OCI-M1 (cell line): Measurements from ENCODE around the gene MYCBP2.

Source experiments
- DNase-seq: peaks from one replicate; lab custom pipeline; 2025; lab: John Stamatoyannopoulos, UW

Gene MYCBP2

DNA sequence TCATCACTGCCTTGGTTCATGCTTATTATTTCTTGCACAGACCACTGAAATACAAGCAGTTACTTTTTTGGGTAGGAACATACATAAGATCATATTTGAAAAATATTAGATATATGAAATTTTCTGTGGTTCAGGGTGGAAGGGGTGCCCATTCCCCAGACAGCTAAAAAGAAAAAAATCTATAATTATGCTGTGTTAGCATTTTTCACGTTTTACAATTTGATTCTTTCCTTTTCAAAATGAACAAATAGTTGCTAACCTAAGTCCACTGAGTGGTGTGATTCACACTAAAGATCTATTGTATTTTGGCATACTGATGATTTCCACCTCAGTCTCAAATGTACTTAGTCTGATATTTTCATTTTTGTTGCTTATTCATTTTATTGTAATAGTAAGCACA lies 233.2 kb downstream of the MYCBP2 start:
- DNase-seq: no peak

DNA sequence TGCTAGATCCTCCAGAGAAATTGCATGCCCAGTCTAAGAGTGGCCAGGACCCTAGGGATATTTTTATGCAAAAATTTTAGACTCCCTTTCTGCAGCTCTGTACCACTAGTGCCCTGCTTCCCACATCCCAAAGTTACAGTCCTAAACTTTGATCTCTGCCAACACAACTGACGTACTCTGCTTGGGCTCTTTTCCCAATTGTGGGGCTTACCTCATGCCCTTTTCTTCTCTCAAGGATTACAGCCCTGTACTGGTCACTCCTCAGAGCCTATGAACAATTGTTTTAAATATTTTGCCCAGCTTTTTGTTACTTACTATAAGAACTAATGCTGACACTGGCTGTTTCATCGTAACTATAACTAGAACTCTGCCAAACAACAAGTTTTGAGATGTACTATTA lies 242.1 kb downstream of the MYCBP2 start:
- no peak for DNase-seq

DNA sequence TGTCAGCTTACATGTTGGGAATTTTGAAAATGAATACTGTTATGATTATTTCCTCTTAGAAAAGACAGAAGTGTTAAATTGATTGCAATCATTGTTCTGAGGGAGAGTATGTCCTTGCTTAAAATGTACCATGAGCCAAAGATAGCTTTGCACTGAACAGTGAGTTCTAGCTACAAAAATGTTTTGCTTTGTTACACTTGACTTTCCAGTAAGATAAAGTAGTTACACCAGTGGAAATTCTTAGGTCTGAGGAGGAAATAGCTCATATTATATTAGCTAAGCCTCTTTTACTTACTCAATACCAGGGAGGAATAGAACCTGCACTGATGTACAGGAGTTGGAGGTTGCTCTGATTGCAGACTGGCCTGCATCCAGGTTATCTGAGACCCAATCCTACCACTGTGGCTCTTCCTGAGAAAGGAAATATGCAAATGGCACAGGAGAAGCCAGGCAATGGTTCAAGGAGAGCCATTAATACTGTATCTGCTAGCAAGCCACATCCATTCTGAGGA lies 246.9 kb downstream of the MYCBP2 start:
- DNase-seq: no peak

DNA sequence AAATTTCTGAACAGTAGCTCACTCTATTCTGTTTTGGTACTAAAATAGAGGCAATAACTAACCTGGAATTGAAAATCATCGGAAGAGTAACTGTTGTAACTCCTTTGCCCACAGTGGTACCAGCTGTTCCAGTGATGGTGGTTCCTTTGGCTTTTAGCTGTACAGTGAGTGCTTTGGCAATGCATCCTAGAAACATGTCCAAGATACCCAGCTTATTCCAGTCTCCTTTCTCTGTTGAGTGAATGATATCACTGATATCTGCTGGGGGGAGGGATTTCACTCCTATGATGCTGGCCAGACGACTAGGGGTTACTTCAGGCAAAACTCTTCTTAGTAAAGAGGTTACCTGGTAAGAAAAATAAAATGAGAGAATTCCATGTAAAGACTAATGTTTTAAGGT lies 259.4 kb downstream of the MYCBP2 start:
- DNase-seq: no peak

DNA sequence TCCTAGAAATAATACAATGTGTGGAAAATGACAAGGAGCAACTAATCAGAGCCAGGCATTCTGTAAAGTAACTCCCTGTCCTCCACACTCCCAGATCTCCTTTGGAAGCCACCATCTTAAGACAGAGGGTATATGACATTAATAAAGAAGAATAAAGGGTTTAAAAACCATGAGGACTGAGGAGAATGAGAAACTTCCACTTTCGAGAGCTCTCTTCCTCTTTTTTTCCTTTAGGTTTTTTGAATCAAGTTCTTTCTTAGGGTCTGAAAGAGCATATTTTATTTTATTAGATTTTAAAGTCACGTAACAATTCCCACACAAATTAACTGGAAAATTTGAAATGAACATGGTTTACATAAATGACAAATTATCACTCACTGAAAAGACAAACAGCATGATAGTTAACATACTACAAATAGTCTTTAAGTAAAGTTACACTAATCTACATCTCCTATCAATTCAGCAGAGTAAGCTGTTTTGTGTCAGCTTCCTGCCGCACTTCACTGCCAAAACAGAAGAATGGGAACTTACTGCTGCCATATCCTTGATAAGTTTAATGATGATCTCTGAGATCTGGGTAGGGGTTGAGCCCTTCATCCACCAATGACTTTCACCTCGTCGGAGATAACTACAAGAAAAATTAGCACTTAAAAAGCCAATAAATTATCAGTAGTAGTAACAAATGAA lies 261.3 kb downstream of the MYCBP2 start:
- DNase-seq: peak; percentile 68

DNA sequence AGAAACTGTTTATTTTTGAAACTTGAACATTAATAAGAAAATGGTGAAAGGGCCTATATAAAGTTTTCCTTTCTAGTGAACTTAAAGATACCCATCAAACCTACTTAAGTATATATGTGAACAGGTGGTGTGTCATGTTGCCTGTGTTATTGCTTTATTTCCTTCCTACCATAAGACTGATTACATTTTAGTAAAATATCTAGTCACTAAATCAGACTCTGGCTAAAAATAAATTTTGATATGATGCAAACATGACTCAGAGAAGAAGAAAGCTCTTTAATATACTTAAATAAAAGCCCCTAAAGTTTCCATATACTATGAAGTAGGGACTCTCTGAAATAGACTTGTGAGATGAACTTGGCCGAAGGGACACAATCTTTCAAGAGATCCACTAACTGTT lies 264.8 kb downstream of the MYCBP2 start:
- DNase-seq: no peak

DNA sequence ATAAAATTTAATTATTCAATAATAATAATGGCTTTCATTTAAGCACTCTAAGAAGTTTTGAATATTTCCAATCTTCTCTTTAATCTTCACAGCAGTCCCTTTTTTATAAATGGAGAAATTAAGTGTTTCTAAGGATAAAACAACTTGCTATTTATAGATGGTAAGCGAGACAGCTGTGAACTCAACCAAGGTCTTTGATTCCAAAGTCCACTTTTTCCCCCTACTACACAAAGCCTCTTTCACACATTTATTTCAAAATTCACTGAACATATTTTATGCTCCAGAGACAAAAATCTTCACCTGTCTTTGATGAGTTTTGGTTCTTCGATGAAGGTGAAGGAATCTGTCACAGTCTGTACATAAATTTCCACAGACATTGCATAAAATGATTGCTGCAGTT lies 265.5 kb downstream of the MYCBP2 start:
- DNase-seq: no peak

DNA sequence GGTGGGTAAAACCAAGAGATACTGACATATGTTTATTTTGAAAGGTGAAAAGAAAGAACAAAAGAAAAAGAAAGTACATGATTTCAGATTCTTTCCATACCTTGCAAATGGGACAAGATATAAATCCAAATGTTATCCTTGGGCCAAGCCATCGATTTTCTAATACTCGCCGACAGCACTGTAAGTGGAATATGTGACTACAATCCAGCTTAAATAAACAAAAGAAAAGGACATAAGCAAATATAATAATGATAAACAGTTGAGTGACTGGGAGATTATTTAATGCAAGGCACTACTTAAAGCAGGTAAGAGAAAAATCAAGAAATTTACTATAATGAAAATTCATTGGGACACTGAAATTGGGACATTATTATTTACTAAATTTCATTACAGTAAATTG lies 270.0 kb downstream of the MYCBP2 start:
- no peak for DNase-seq

DNA sequence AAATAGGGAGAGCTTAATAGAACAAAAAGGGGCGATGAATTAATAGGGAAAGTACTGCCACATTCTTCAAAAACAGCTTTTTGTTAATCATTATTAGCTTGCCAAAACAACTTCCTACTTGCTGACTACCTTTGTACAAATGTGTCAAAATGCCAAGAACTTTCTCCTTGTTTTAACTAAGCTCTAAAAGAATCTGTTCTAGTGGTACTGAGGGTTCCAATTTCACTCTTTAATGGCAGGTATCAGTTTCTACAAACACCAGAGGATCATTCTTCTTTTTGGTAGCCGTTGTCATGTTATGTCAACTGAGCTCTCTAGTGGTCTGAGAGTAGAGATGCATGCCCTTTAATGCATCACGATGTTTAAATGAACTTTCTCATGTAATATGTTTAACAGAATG lies 270.5 kb downstream of the MYCBP2 start:
- no peak for DNase-seq

DNA sequence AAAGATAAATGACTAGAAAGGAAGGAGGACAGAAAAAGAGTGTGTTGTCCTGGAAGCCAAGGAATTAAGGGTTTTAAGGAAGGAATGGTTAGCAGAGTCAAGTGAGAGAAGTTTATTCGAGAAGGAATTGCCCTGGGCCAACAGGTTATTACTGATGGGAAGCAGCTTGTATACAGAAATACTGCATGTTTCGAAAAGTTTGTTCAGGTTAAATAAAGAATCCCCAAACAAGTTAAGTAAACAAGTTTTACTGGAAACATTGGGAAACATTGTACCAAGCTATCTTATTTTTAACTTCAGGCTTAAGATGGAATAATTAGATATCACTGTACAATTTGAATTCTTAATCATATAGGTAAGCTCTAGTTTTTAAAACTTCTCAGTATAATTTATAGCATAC lies 271.7 kb downstream of the MYCBP2 start:
- DNase-seq: no peak

DNA sequence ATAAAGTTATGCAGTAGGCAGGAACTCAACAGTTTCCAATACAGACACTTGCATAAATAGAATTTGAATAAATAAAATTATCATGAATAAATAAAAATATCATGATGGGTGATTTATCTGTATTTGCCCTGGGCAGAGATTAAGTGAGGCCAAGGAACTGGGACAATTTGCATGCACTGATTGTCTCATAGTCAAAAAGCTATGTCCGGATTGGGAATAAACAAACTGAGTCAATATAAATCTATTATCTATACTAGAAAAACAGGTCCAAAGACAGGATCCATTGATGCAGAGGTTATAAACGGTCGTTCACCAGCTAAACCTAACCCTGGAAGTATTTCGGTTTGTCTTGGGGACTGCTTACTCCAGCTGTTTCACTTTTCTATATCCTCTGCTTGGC lies 273.7 kb downstream of the MYCBP2 start:
- no peak for DNase-seq

DNA sequence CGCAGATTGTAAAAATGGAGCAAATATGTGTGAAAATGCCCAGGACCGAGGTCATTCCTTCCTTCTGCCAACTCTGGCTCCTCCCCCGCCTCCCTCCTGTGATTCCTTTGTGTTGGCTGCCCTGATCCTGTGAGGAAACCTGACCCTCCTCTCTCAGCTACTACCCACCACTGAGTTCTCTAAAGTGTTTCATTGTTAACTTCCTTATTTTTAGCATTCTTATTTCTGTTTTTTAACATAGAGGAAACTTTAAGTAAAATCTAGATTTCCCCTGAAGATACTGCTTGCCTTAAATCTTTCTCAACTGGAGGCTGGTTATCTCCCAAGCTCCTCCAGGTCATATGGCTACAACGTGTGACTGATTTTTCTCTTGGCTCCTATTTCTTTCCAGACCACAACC lies 278.2 kb downstream of the MYCBP2 start:
- DNase-seq: peak; percentile 66

DNA sequence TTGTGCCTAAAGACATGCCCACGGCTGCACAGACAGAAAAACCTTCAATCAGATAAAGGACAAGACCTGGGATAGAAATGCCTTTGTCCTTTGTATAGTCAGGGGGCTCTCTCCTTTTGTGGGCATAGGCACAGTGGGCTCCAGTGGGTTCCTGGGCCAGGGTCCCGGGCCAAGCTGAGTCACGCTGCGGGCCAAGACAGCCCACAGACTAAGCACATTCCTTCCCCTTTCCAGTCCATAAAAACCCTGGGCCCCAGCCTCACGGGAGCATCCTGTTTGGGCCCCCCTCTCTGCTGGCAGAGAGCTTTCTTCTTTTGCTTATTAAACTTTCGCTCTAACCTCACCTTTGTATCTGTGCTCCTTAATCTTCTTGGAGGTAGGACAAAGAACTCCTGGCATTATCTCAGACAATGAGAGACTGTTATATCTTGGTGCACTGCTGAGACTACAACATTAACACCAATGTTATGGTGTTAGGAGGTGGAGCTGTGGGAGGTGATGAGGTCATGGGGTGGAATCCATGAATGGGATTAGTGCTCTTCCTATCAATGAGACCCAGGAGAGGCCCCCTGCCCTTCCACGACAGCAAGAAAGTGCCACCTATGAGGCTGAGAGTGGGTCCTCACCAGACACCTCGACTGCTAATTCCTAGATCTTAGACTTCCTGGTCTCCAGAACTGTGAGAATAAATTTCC lies 279.1 kb downstream of the MYCBP2 start:
- no peak for DNase-seq

DNA sequence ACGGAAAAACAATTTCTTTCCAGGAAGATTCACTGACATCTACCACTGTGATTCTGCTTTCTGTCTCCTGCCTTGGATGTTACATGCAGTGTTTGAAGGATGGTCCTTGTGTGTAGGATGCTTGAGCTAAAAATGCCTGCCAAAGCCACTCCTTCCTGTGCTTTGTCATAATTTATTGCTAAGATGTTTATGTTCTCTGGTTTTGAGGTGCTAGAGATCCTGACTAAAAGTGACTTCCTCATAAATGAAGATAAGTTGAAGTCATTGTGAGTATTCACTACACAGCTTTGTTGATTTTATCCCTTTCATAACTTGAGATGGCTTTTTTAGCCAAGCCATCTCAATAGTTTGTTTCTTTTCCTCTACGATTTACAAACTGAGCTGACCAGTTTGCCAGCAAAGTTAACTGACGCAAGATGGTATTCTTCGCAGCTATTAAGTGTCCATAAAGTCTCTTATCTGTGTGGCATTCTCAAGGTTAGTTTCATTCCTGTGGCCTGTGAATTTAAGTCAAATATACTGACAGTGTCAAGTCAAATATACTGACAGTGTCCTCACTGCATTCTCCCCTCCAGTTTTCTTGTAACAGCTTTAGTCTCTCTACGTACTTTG lies 284.2 kb downstream of the MYCBP2 start:
- DNase-seq: no peak

DNA sequence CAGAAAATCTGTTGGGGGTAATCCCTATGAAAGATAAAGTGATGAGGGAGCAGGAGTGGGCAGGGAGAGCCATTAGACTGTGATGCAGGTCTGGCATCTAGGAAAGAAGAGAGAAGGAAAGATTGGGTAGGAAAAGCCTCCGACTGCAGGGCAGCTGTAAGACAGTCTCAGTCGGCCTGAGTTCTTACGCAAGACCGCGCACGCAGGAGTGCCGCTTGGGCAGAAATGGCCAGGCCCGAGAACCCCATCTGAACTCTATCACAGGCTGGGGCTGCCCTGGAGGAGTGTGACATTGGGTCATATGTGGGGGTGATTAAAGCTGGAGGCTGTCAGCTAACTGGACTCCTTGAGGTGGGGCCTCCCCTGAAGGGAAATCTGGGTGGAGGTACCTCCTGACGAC lies 286.1 kb downstream of the MYCBP2 start:
- DNase-seq: no peak

DNA sequence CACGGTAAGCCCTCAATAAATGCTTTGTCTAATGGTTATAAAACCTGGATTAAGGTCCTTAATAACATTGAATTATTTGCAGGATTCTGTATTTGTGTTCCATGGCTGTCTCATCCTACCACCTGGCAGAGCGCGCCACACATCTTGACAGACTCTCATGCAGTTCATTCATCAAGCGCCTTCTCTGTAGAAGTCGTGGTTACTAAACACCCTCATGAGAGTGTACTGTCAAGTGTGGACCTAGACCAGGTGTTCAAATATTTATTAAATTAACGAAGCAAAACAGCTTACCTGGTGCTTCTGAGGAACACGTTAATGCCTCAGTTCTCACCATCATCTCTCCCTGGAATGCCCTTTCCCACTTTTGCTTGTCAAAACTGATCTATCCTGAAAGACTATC lies 286.8 kb downstream of the MYCBP2 start:
- no peak for DNase-seq

DNA sequence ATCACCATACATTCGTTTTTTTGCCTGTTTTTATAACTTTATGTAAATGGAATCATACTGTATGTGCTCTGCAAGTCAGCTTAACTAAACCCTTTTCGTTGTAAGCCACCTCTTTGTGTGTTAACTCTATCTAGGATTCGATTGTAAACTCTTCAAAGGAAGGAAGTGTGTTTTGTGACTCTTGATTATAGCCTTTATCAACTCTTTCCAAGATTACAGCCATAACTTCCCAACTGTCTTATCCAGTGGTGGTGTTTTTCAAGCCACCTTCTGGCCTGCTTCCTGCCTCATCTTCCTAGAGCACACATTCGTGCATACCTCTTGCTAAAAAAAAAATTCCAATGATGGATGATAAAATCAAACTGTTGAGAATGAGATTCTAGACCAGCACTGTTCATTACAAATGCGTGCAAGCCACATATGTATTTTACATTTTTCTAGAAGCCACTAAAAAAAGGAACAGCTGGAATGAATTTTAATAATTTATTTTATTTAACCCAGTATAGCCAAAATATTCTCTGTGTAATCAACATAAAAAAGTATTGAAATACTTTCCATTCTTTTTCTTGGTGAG lies 287.9 kb downstream of the MYCBP2 start:
- DNase-seq: no peak

DNA sequence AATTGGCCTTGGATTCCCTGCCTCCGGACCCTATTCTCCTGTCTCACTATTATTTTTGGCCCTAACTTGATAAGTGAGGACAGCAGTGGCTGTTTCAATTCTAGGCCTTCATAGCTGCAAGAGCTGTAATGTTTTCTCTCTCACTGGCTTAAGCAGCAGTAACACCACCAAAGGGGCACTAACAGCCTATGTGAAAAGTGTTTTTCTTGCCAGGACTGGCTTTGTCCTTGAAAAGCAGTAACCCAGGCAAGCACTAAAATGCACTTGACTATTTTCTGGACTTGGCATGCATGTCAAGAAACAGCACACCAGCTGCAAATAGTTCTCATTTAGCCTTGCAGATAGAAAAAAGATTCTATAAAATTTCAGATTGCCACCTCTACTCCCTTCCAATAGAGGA lies 290.6 kb downstream of the MYCBP2 start:
- no peak for DNase-seq

DNA sequence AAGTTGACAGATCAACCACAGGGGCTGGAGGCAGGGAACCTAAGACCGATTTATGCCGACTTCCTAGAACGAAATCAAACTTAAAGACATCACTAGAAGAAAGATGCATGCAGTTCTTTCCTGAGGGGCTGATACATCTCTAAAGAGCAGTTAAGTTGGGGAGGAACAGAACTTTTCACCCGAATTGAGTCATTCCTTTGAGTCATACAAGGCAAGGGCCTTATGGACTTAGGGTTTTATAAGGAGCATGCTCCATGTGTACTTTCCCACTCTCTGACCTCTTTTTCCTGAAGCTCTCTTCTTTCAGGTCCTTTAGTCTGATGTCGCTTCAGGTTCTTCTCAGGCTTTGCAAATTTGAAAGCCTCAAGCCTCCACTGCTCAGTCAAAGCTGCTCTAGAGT lies 292.0 kb downstream of the MYCBP2 start:
- DNase-seq: no peak

DNA sequence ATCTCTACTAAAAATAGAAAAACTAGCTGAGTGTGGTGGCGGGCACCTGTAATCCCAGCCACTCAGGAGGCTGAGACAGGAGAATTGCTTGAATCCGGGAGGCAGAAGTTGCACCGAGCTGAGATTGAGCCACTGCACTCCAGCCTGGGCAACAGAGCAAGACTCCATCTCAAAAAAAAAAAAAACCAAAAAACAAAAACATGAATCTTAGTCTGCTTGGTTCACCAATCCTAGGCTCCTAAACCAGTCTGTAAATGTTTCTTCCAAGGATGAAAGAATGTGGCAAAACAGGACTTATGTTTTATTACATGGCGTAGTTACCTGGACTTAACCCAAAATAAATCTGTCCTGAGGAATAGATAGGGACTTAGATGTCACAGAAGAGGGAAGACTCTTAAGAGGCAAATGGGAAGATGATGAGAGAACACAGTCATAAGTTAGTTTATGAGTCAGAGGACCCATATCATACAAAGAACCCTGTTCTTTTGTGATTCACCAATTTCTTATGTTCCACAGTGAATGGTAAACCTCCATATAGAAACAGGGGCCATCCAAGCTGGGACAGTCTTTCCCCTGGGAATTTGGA lies 293.1 kb downstream of the MYCBP2 start:
- DNase-seq: no peak

DNA sequence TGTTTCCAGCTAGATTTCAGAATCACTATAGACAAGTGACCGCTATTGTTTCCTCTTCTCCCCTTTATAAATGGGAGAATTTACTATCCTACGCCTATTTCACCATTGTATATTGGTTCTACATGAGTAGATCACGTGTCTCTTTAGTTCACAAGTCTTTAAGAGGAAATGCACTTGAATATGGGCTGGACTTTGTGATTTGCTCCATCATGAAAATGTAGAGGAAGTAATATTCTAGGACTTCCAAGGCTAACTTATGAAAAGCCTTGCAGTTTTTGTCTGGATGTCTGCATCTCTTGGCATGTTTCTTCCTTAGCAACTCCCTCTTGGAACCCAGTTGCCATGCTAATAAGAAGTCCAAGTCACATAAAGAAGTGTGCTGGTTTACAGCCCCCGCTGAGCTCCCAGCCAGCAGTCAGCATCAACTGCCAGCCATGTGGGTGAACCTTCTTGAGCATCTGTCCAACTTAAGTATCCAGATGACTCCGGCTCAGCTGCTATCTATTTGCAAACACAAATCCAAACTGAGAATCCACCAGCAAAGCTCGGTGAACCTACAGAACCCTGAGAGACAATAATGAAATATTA lies 295.1 kb downstream of the MYCBP2 start:
- DNase-seq: no peak

DNA sequence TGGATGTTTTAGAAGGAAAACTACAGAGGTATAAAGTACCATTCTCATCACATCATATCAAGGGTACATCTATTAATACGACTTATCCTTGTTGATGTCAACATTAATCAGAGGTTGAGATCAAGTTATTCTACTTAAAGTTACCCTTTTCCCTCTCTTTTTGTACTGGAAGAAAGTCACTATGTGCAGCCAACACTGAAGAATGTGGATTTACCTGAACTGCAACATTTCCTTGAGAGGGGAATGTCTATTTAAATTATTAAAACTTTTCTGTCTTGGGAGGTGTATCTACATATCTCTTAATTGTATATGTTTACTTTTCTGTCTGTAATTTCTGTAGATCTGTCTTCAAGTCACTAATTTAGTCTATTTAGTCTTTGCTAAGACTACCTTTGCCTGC lies 297.5 kb downstream of the MYCBP2 start:
- no peak for DNase-seq
